GM06990 (cell line): Measurements from ENCODE around the gene CD83.

Experiments
- DNase-seq: peaks from one replicate; pipeline ENCODE4 v3.0.0-alpha.2; 2011; ENCODE audit not compliant: insufficient read length; ENCODE audit errors: extremely low read depth
- H3K27me3 ChIP-seq: replicated peaks from 2 replicates; pipeline ENCODE4 v1.6.0; 2011; ENCODE audit warnings: low read length; ENCODE audit not compliant: control insufficient read depth, insufficient read depth
- H3K36me3 ChIP-seq: 2 replicates; pipeline ENCODE4 v1.5.1; 2011; ENCODE audit warnings: low read length; ENCODE audit not compliant: control insufficient read depth, insufficient read depth
- H3K4me3 ChIP-seq: replicated peaks from 2 replicates; pipeline ENCODE4 v1.5.1; 2011; ENCODE audit warnings: low read depth, mild to moderate bottlenecking, control low read depth, low read length
- TF ChIP-seq, protein P1 (sequence below): IDR thresholded peaks from 2 replicates; pipeline ENCODE4 v1.5.1; 2011; ENCODE audit warnings: low read length, control low read depth, mild to moderate bottlenecking, inconsistent platforms; ENCODE audit not compliant: insufficient read depth, poor library complexity, severe bottlenecking

The CD83 gene

DNA sequence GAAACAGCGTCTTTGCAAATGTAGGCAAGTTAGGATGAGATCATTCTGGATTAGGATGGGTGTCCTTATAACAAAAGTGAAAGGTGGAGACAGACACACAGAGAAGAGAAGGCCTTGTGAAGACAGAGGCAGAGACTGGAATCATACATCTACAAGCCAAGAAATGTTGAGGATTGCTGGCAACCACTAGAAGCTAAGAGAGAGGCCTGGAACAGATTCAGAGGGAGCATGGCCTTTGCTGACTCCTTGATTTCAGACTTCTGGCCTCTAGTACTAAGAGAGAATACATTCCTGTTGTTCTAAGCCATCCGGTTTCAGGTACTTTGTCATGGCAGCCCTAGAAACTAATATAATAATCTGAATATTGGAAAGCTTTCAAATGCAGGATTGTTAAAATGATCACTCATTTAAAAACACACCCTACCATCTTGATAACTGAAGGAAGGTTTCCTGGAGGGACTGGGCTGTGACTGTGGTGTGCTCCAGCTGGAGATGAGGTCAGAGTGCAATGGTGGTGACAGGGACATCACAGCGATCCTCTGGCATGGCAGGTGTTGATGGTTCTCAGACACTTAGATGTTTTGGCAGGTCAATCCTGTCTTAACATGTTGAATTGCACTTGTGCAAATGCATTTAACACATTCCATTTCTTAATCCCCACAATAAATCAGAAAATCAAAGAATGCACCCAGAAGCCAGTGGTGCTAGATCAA is 25.1 kb downstream of the CD83 start:
- no peaks in the 10 kb centered on the region for H3K27me3 ChIP-seq
- H3K4me3 ChIP-seq: no peak overlapping the region
- no peaks in the 10 kb centered on the region for H3K36me3 ChIP-seq
- no peak for DNase-seq
- TF ChIP-seq, protein P1, sequence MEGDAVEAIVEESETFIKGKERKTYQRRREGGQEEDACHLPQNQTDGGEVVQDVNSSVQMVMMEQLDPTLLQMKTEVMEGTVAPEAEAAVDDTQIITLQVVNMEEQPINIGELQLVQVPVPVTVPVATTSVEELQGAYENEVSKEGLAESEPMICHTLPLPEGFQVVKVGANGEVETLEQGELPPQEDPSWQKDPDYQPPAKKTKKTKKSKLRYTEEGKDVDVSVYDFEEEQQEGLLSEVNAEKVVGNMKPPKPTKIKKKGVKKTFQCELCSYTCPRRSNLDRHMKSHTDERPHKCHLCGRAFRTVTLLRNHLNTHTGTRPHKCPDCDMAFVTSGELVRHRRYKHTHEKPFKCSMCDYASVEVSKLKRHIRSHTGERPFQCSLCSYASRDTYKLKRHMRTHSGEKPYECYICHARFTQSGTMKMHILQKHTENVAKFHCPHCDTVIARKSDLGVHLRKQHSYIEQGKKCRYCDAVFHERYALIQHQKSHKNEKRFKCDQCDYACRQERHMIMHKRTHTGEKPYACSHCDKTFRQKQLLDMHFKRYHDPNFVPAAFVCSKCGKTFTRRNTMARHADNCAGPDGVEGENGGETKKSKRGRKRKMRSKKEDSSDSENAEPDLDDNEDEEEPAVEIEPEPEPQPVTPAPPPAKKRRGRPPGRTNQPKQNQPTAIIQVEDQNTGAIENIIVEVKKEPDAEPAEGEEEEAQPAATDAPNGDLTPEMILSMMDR: no peak

- no peak overlapping the region for H3K4me3 ChIP-seq
- H3K27me3 ChIP-seq: no peaks in the 10 kb centered on the region
- DNase-seq: no peak
- H3K36me3 ChIP-seq: no peaks in the 10 kb centered on the region
- TF ChIP-seq, protein P1: no peak
Measured at GRCh38 chr6:14143305-14143704, 25.7 kb downstream of the CD83 start.

DNA sequence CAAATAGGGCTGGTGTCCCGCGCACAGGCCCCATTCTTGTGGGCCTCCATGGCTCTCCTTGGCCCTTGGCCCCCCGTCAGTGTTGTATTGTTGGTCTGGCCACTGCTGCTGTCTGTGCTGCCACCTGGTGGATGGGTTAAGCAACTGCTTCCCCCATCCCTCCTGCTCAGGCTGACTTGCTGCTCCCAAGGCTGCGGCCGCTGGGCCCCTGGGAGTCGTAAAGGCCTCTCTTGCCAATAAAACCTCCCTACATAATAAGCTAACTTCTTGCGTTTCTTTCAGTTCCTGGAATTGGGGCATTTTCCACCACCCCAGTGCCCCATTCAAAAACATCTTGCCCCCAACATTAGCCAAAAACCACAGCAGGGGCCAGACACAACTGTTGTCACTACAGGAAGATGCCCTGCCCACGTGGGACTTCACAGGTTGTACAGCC is 27.1 kb downstream of the CD83 start:
- Histone ChIP-seq H3K36me3 (no peaks in the 10 kb centered on the region), H3K4me3 (no peak overlapping the region), H3K27me3 (no peaks in the 10 kb centered on the region)
- TF ChIP-seq, protein P1: peak; percentile 97
- peak; percentile 53 for DNase-seq

DNA sequence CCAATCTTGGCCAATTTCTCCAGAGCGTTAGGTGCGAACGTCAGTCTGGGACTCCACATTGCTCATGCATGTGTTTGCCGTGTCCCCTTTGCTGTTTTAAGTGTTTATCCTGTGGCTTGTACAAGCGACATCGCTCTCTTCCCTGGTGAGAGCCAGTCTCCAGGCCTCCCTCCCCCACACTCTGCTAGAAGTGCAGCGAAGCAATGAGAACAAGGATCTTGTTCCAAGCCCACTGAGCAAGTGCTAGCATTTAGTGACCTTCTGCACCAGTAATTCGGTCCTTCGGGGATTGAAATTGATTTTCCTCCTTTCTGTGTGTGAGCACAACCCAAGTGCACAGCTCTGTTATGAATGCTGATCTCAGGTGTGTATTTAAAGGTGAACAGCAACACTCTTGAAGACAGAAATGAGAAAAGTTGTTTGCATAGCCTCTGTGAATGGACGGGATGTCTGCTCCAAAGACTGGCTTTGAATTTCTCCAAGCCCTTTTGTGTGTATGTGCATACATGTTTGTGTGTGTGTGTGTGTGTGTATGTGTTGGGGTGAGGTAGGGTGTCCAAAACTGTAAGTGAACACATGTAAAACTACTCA is 29.0 kb downstream of the CD83 start:
- no peaks in the 10 kb centered on the region for H3K36me3 ChIP-seq
- no peak for DNase-seq
- H3K4me3 ChIP-seq: no peak overlapping the region
- H3K27me3 ChIP-seq: no peaks in the 10 kb centered on the region
- TF ChIP-seq, protein P1: no peak

- no peak for DNase-seq
- Histone ChIP-seq H3K4me3 (no peak overlapping the region), H3K36me3 (no peaks in the 10 kb centered on the region), H3K27me3 (no peaks in the 10 kb centered on the region)
- TF ChIP-seq, protein P1: no peak
Measured at GRCh38 chr6:14147891-14148290, 30.3 kb downstream of the CD83 start.

DNA sequence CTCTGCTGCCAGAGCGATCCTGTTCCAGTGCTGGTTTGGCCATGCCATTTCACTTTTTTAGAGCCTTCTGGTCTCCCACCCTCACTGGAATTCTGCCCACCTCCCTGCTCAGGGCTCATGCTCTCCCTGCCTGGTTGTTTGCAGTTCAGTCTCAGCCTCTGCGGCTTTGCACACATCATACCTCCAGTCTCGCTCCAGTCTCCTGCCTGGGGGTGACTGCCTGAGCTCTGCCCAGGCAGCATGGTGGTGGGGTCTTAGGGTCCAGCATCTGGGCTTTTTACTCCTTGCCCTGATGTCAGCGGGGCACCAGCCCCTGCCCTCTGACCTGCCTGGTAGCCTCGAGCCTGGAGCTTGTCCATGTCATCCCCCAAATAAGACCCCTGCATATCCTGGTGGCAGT is 30.9 kb downstream of the CD83 start:
- Histone ChIP-seq H3K36me3 (no peaks in the 10 kb centered on the region), H3K27me3 (no peaks in the 10 kb centered on the region), H3K4me3 (no peak overlapping the region)
- TF ChIP-seq, protein P1: no peak
- no peak for DNase-seq
